Measurements from ENCODE around the gene DCUN1D5. TPM values are rescaled to one million over a fixed set of nuclear protein-coding genes. Genes with fewer than 3 reads are reported as not detected.

Gene DCUN1D5
- total and polyA plus RNA-seq, 9 of the 15 experiments (the other 6 are each of a cell fraction or from before 2014, with no cell fraction given): 38.4 to 242 (median 115) TPM

DNA sequence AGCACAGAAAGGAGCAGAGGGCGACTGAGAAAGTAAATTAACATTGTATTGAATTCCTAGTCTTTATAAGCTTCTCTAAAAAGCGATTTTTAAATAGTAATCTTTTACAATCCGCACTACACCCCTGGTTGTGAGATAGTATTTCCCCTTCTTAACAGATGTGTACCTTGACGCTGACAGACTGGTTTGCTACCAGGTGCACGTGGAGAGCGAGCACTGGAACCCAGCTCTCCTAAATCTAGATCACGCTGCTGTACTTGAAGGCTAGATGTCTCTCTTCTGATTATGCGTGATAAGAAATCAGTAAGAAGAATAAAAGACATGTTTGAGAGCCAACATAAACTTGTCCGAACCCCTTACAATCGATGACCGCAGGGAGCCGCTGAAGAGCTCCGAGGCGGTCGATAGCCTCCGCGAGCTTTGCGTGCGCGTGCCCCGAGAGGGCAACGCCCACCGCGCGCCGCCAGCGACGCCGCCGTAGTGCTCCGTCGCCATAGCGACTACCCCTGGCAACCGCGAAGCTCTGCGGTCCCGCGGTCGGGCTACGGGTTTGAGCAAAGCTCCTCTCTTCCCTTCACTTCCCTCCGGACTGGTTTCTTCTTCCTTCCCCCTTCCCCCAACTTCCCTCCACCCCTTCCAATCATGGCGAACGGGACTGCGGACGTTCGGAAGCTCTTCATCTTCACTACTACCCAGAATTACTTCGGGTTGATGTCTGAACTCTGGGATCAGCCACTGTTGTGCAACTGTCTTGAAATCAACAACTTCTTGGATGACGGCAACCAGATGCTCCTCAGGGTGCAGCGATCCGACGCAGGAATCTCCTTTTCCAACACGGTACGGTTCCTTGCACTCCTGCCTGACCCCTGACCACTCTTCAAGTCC lies 17.2 kb upstream of the DCUN1D5 start, which contains the start of gene DYNC2H1:
DYNC2H1 (plus strand) TSS at position 494 of the 885 bp plus-strand sequence; CDS start at position 643, 149 bp downstream.
- POLR2A ChIA-PET: interaction anchor here (0.6 to 1.3 kb wide), 3 partner anchors 10 to 56 kb away, joined by 3 to 5 read pairs (median 3); partner anchors contain the start of gene DCUN1D5
- Histone ChIP-seq H3K9ac (ENCODE audit: insufficient read depth in 1 of 2, low read depth in 2 of 2, low read length in 2 of 2) (peak within 1 kb of the TSS; percentile 66 to 81; a peak in 3 of 4 replicates), H4K20me1 (replicated peaks; ENCODE audit: control insufficient read depth, insufficient read depth, low read length) (no peaks in the 10 kb centered on the region), H3K9me3 (replicated peaks; ENCODE audit: control insufficient read depth, insufficient read depth, low read depth, low read length) (no peaks in the 10 kb centered on the region), H3K9me1 (ENCODE audit: control insufficient read depth, insufficient read depth, low read length) (no peaks in the 10 kb centered on the region), H3K27ac (ENCODE audit: extremely low read depth, low read depth, low read length) (peak within 1 kb of the TSS; percentile 64; the same call in 2 of the 3 replicates), H3K27me3 (ENCODE audit: control insufficient read depth in 2 of 2, insufficient read depth in 2 of 2, low read length in 2 of 2) (no peaks in the 10 kb centered on the region), H3K4me1 (replicated peaks in 1 of 2; ENCODE audit: control insufficient read depth in 2 of 2, insufficient read depth in 2 of 2, low read length in 2 of 2) (peaks cover 4 to 6% of the 10 kb centered on the region in 2 experiments; a peak in 4 of 5 replicates), H3K79me2 (ENCODE audit: control insufficient read depth, insufficient read depth, low read length) (no peaks in the 10 kb centered on the region), H3K4me2 (ENCODE audit: insufficient read depth, low read length) (peak within 1 kb of the TSS; percentile 93), H3K36me3 (ENCODE audit: control insufficient read depth, insufficient read depth, low read length) (no peaks in the 10 kb centered on the region), H3K4me3 (peak within 1 kb of the TSS; percentile 48), H2AFZ (ENCODE audit: low read depth, low read length) (peak within 1 kb of the TSS; percentile 100)
- intact Hi-C loops (cut with micrococcal nuclease) (loop anchor here (1.0 kb wide), 1 partner anchor 17 kb away; the partner anchor contains the start of gene DCUN1D5), in situ Hi-C loops (cut with MboI) (no loop called here)
- peak; percentile 88 for FAIRE-seq
- peak; percentile 87 to 89 (median 88) for DNase-seq (ENCODE audit: extremely low read depth in 1 of 4, low spot score in 3 of 4)
- ATAC-seq: peak; percentile 99
- CTCF ChIA-PET (ENCODE audit: low intra/inter-chr PET ratio): no interaction called here
- WGBS (ENCODE audit: insufficient coverage, low coverage, missing lambda C conversion rate): 10% methylated on average over 51 of the region's 53 CpGs
- BruUV-seq (replicated peaks): TSS peak; percentile 46
- TF ChIP-seq CBX2 (IDR thresholded peaks at IDR 0.05; ENCODE audit: insufficient read depth, low read length, poor library complexity, severe bottlenecking) (no peak), ZFP30 (CRISPR knock-in tag; IDR thresholded peaks at IDR 0.05; ENCODE audit: borderline replicate concordance) (no peak), POLR2H (tag; IDR thresholded peaks at IDR 0.05; ENCODE audit: low read depth) (0 out of 2 replicates have a peak, but pooled peaks have one; percentile 26), CEBPG (CRISPR knock-in tag; IDR thresholded peaks at IDR 0.05) (peak; percentile 75), CEBPG (tag; conservative IDR thresholded peaks at IDR 0.05 in 1 of 2, IDR thresholded peaks at IDR 0.05 in 1 of 2) (peak; percentile 63 to 80), XRCC4 (IDR thresholded peaks at IDR 0.05; ENCODE audit: extremely low read depth, insufficient read depth, insufficient read length) (no peak), ZNF764 (CRISPR knock-in tag; IDR thresholded peaks at IDR 0.05; ENCODE audit: low read depth) (peak; percentile 79; the same call in 1 of the 2 replicates), FOXP1 (CRISPR knock-in tag; IDR thresholded peaks at IDR 0.05) (peak; percentile 46; the same call in 1 of the 2 replicates), XRCC3 (IDR thresholded peaks at IDR 0.05) (no peak), STAG1 (CRISPR knock-in tag; IDR thresholded peaks at IDR 0.05; ENCODE audit: borderline replicate concordance) (no peak), ZNF41 (CRISPR knock-in tag; conservative IDR thresholded peaks at IDR 0.05) (no peak), NCOA6 (IDR thresholded peaks at IDR 0.05) (peak; percentile 53; the same call in 1 of the 2 replicates), ZNF445 (CRISPR knock-in tag; IDR thresholded peaks at IDR 0.05; ENCODE audit: low read depth) (0 out of 2 replicates have a peak, but pooled peaks have one; percentile 6), TGIF2 (CRISPR knock-in tag; IDR thresholded peaks at IDR 0.05) (no peak), ZNF24 (IDR thresholded peaks at IDR 0.05) (no peak), KDM2B (CRISPR knock-in tag; IDR thresholded peaks at IDR 0.05) (no peak)
- TF ChIP-seq, protein P1, sequence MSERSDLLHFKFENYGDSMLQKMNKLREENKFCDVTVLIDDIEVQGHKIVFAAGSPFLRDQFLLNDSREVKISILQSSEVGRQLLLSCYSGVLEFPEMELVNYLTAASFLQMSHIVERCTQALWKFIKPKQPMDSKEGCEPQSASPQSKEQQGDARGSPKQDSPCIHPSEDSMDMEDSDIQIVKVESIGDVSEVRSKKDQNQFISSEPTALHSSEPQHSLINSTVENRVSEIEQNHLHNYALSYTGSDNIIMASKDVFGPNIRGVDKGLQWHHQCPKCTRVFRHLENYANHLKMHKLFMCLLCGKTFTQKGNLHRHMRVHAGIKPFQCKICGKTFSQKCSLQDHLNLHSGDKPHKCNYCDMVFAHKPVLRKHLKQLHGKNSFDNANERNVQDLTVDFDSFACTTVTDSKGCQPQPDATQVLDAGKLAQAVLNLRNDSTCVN (CRISPR knock-in tag; IDR thresholded peaks at IDR 0.05): no peak
- TF ChIP-seq, protein P2, sequence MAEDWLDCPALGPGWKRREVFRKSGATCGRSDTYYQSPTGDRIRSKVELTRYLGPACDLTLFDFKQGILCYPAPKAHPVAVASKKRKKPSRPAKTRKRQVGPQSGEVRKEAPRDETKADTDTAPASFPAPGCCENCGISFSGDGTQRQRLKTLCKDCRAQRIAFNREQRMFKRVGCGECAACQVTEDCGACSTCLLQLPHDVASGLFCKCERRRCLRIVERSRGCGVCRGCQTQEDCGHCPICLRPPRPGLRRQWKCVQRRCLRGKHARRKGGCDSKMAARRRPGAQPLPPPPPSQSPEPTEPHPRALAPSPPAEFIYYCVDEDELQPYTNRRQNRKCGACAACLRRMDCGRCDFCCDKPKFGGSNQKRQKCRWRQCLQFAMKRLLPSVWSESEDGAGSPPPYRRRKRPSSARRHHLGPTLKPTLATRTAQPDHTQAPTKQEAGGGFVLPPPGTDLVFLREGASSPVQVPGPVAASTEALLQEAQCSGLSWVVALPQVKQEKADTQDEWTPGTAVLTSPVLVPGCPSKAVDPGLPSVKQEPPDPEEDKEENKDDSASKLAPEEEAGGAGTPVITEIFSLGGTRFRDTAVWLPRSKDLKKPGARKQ (CRISPR knock-in tag; IDR thresholded peaks at IDR 0.05): no peak
- TF ChIP-seq, protein P3, sequence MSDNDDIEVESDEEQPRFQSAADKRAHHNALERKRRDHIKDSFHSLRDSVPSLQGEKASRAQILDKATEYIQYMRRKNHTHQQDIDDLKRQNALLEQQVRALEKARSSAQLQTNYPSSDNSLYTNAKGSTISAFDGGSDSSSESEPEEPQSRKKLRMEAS (CRISPR knock-in tag; IDR thresholded peaks at IDR 0.05): peak; percentile 84
